ENCODE results near the gene ANAPC2.

Gene ANAPC2

DNA sequence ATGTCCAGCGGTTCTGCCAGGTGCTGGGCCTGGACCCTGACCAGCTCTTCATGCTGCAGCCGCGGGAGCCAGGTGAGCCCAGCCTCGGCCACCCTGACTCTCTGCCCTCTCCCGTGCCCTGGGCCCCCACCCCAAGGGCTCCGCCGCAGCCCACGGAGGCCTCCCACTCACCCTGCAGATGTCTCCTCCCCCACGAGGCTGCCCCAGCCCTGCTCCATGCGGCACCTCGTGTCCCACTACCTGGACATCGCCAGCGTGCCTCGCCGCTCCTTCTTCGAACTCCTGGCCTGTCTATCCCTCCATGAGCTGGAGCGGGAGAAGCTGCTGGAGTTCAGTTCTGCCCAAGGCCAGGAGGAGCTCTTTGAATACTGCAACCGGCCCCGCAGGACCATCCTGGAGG, 26.3 kb upstream of the ANAPC2 start:
- Histone ChIP-seq H3K4me3 (ENCODE audit: low read depth in 1 of 5, low read length in 5 of 5) (no peak overlapping the region), H3K27ac (ENCODE audit: low read depth, low read length) (no peak overlapping the region), H3K4me1 (ENCODE audit: control insufficient read depth in 5 of 5, insufficient read depth in 5 of 5, low read length in 5 of 5) (peaks cover 0 to 24% (median 18%) of the 10 kb centered on the region in 5 donors), H3K9ac (ENCODE audit: low read length in 5 of 5) (no peak overlapping the region), H3K27me3 (ENCODE audit: control insufficient read depth in 5 of 5, insufficient read depth in 4 of 5, low read length in 5 of 5) (no peaks in the 10 kb centered on the region), H3K36me3 (ENCODE audit: control insufficient read depth in 5 of 5, insufficient read depth in 5 of 5, low read length in 5 of 5) (peaks cover 0 to 16% (median 12%) of the 10 kb centered on the region in 5 donors), H3K9me3 (ENCODE audit: control insufficient read depth in 5 of 5, low read length in 5 of 5) (no peaks in the 10 kb centered on the region)

DNA sequence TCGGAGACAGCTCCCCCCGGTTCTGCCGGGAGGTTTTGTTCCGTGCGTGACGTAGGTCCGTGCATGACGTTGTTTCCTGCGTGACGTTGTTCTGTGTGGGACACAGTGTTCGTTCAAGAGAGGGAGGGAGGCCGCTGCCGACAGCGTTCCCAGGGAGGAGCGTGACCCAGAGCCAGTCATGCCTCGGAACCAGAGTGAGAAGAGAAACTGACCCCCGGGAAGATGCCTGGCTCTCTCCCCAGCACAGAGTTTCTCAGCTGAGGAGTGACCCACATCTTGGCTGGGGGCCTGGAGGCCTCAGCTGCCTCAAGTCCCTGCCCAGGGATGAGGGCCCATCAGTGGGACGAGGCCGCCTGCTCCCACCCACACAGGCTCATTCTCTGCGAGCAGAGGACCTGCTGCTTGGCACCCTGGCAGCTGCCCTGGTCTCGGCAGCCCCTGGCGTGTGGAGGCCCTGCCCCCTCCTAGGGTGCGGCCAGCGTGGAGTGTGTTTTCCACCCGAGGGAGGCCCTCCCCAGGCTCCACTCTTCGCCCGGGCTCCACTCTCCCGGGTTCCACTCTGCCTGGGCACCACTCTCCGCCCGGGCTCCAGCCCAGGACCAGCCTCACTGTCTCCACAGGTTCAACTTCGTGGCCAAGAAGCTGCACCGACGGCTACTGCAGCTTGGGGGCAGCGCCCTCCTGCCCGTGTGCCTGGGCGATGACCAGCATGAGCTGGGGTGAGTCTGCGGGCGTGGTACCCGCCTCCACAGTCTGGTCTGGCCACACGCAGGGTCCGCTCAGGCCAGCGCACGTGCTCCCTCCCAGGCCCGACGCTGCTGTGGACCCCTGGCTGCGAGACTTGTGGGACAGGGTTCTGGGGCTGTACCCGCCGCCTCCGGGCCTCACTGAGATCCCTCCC, 25.1 kb upstream of the ANAPC2 start:
- H3K4me1 ChIP-seq (ENCODE audit: control insufficient read depth in 5 of 5, insufficient read depth in 5 of 5, low read length in 5 of 5) = peaks cover 0 to 19% (median 17%) of the 10 kb centered on the region in 5 donors
- H3K9ac ChIP-seq (ENCODE audit: low read length in 5 of 5) = no peak overlapping the region
- no peaks in the 10 kb centered on the region for H3K27me3 ChIP-seq (ENCODE audit: control insufficient read depth in 5 of 5, insufficient read depth in 4 of 5, low read length in 5 of 5)
- H3K4me3 ChIP-seq (ENCODE audit: low read depth in 1 of 5, low read length in 5 of 5) = no peak overlapping the region
- H3K36me3 ChIP-seq (ENCODE audit: control insufficient read depth in 5 of 5, insufficient read depth in 5 of 5, low read length in 5 of 5) = peaks cover 0 to 22% (median 12%) of the 10 kb centered on the region in 5 donors
- no peak overlapping the region for H3K27ac ChIP-seq (ENCODE audit: low read depth, low read length)
- no peaks in the 10 kb centered on the region for H3K9me3 ChIP-seq (ENCODE audit: control insufficient read depth in 5 of 5, low read length in 5 of 5)

DNA sequence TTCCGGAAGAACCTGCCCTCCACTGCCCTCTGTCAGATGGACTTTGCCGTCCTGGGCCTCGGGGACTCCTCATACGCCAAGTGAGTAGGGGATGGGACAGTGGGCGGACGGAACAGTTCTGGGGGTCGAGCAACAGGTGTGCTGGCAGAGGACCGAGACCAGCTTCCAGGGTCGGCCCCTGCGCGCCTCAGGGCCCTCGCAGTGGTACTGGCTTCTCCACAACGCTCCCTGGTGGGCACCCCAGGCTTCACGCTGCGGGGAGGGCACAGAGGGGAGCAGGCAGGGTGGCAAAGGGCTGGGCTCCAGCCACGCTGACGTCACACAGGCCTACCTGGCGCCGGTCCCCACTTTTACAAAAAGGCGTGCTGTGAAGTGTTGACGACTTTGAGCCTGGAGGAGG, 24.2 kb upstream of the ANAPC2 start:
- Histone ChIP-seq H3K36me3 (ENCODE audit: control insufficient read depth in 5 of 5, insufficient read depth in 5 of 5, low read length in 5 of 5) (peaks cover 0 to 22% (median 12%) of the 10 kb centered on the region in 5 donors), H3K27ac (ENCODE audit: low read depth, low read length) (no peak overlapping the region), H3K9ac (ENCODE audit: low read length in 5 of 5) (no peak overlapping the region), H3K4me3 (ENCODE audit: low read depth in 1 of 5, low read length in 5 of 5) (no peak overlapping the region), H3K9me3 (ENCODE audit: control insufficient read depth in 5 of 5, low read length in 5 of 5) (no peaks in the 10 kb centered on the region), H3K4me1 (ENCODE audit: control insufficient read depth in 5 of 5, insufficient read depth in 5 of 5, low read length in 5 of 5) (peaks cover 0 to 10% (median 8%) of the 10 kb centered on the region in 5 donors), H3K27me3 (ENCODE audit: control insufficient read depth in 5 of 5, insufficient read depth in 4 of 5, low read length in 5 of 5) (no peaks in the 10 kb centered on the region)

DNA sequence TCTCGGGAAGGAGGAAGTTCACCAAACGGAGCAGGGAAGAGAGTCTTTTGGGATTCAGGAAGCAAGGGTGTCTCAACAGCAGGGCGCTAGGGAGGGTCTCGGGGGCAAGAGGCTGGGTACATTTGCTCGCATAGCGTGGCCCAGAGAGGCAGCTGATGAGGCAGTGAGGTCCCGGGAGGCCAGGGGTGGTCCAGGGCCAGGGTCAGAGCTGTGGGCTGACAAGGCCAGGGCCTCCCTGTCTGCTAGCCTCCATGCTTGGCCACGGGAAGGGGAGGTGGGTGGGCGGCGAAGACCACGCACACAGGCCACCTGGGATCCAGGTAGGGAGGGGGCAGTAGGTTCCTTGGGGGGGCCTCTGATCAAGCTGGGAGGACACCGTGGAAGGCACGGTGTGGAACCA, 23.2 kb upstream of the ANAPC2 start:
- H3K27me3 ChIP-seq (ENCODE audit: control insufficient read depth in 5 of 5, insufficient read depth in 4 of 5, low read length in 5 of 5) = no peaks in the 10 kb centered on the region
- no peaks in the 10 kb centered on the region for H3K9me3 ChIP-seq (ENCODE audit: control insufficient read depth in 5 of 5, low read length in 5 of 5)
- H3K4me1 ChIP-seq (ENCODE audit: control insufficient read depth in 5 of 5, insufficient read depth in 5 of 5, low read length in 5 of 5) = peaks cover 3 to 8% (median 5%) of the 10 kb centered on the region in 5 donors
- no peak overlapping the region for H3K4me3 ChIP-seq (ENCODE audit: low read depth in 1 of 5, low read length in 5 of 5)
- no peak overlapping the region for H3K9ac ChIP-seq (ENCODE audit: low read length in 5 of 5)
- peaks cover 0 to 20% (median 12%) of the 10 kb centered on the region in 5 donors for H3K36me3 ChIP-seq (ENCODE audit: control insufficient read depth in 5 of 5, insufficient read depth in 5 of 5, low read length in 5 of 5)
- H3K27ac ChIP-seq (ENCODE audit: low read depth, low read length) = no peak overlapping the region

DNA sequence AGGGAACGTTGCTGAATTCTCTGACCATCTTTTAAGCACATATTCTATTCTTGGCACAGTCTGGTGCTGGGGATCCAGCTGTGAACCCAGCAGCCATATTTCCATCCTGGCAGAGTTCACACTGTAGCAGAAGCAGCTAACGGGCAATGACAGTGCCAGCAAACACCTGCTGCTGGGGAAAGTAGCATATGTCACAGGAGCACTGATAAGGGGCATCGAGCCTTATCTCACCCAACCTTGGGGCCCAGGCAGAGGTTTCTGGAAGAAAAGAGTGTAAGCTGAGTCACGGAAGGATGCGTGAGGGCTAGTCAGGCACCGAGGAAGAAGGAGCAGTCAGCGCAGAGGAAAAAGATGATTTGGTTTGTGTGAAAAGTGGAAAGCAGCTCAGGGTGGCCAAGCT, 18.2 kb upstream of the ANAPC2 start:
- Histone ChIP-seq H3K4me1 (ENCODE audit: control insufficient read depth in 5 of 5, insufficient read depth in 5 of 5, low read length in 5 of 5) (peaks cover 16 to 45% (median 44%) of the 10 kb centered on the region in 5 donors), H3K36me3 (ENCODE audit: control insufficient read depth in 5 of 5, insufficient read depth in 5 of 5, low read length in 5 of 5) (peaks cover 0 to 7% (median 2%) of the 10 kb centered on the region in 5 donors), H3K9ac (ENCODE audit: low read length in 5 of 5) (peak overlapping the region in 3 of 5 donors; percentile 25 to 97 (median 94)), H3K27ac (ENCODE audit: low read depth, low read length) (no peak overlapping the region), H3K9me3 (ENCODE audit: control insufficient read depth in 5 of 5, low read length in 5 of 5) (no peaks in the 10 kb centered on the region), H3K27me3 (ENCODE audit: control insufficient read depth in 5 of 5, insufficient read depth in 4 of 5, low read length in 5 of 5) (no peaks in the 10 kb centered on the region), H3K4me3 (ENCODE audit: low read depth in 1 of 5, low read length in 5 of 5) (peak overlapping the region in 3 of 5 donors; percentile 83 to 97 (median 96))

DNA sequence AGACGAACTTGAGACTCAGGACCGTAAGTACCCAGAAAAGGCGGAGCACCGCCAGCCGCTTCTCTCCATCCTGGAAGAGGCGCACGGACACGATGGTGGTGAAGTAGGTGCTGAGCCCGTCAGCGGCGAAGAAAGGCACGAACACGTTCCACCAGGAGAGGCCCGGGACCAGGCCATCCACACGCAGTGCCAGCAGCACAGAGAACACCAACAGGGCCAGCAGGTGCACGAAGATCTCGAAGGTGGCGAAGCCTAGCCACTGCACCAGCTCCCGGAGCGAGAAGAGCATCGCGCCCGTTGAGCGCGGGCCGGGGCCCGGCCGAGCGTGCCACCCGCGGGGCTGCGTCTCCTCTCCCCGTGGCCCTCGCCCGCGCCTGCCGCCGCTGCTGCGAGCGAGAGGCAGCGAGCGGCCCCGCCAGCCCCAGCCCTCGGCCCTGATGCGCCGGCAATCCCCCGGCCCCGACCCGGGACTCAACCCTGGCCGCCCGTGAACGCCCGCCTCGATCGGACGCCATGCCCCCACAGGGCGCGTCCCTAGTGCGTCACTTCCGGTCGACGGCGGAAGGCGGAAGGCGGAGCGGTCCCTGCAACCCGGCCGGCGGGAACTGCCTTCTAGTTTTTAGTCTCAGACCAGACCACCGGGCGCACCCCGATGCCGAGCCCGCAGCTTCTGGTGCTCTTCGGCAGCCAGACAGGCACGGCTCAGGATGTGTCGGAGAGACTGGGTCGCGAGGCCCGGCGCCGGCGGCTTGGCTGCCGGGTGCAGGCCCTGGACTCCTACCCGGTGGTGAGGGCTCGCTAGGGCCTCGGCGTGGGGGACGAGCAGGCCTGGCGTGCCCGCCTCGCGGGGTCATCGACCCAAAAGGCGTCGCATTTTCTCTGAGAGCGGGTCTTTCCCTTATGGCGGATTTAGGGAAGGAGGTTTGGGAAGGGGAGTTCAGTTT, 17.0 kb upstream of the ANAPC2 start, which contains the start of the genes NDOR1 and TMEM203:
TSS of gene NDOR1 (plus strand) at position 575 of the 944 bp plus-strand sequence. CDS start at position 653, 78 bp downstream.
TSS of gene TMEM203 (minus strand) at position 523 of the 944 bp plus-strand sequence. CDS start at position 289, 234 bp downstream.
- H3K27ac ChIP-seq (ENCODE audit: low read depth, low read length) = peak within 1 kb of the TSS; percentile 78

DNA sequence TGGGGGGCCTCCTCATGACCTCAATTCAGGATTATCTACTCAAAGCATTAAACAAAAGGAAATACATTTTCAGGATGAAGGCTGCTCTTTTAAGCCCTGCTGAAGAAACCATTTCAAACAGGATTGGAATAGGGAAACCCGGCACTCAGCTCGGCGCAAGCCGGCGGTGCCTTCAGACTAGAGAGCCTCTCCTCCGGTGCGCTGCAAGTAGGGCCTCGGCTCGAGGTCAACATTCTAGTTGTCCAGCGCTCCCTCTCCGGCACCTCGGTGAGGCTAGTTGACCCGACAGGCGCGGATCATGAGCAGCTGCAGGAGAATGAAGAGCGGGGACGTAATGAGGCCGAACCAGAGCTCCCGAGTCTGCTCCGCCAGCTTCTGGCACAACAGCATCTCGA, 16.4 kb upstream of the ANAPC2 start:
- Histone ChIP-seq H3K9ac (ENCODE audit: low read length in 5 of 5) (peak overlapping the region; percentile 68 to 94 (median 92)), H3K27me3 (ENCODE audit: control insufficient read depth in 5 of 5, insufficient read depth in 4 of 5, low read length in 5 of 5) (no peaks in the 10 kb centered on the region), H3K27ac (ENCODE audit: low read depth, low read length) (peak overlapping the region; percentile 78), H3K9me3 (ENCODE audit: control insufficient read depth in 5 of 5, low read length in 5 of 5) (no peaks in the 10 kb centered on the region), H3K4me3 (ENCODE audit: low read depth in 1 of 5, low read length in 5 of 5) (peak overlapping the region; percentile 76 to 97 (median 96)), H3K4me1 (ENCODE audit: control insufficient read depth in 5 of 5, insufficient read depth in 5 of 5, low read length in 5 of 5) (peaks cover 16 to 55% (median 54%) of the 10 kb centered on the region in 5 donors), H3K36me3 (ENCODE audit: control insufficient read depth in 5 of 5, insufficient read depth in 5 of 5, low read length in 5 of 5) (peaks cover 0 to 7% (median 2%) of the 10 kb centered on the region in 5 donors)

More for the DNA sequence above, 17.0 kb upstream of the ANAPC2 start, which contains the start of the genes NDOR1 and TMEM203:
- no peaks in the 10 kb centered on the region for H3K9me3 ChIP-seq (ENCODE audit: control insufficient read depth in 5 of 5, low read length in 5 of 5)
- H3K4me1 ChIP-seq (ENCODE audit: control insufficient read depth in 5 of 5, insufficient read depth in 5 of 5, low read length in 5 of 5) = peaks cover 16 to 53% (median 51%) of the 10 kb centered on the region in 5 donors
- peak within 1 kb of the TSS; percentile 83 to 97 (median 96) for H3K4me3 ChIP-seq (ENCODE audit: low read depth in 1 of 5, low read length in 5 of 5)
- no peaks in the 10 kb centered on the region for H3K27me3 ChIP-seq (ENCODE audit: control insufficient read depth in 5 of 5, insufficient read depth in 4 of 5, low read length in 5 of 5)
- H3K36me3 ChIP-seq (ENCODE audit: control insufficient read depth in 5 of 5, insufficient read depth in 5 of 5, low read length in 5 of 5) = peaks cover 0 to 7% (median 2%) of the 10 kb centered on the region in 5 donors
- peak within 1 kb of the TSS; percentile 80 to 97 (median 92) for H3K9ac ChIP-seq (ENCODE audit: low read length in 5 of 5)

DNA sequence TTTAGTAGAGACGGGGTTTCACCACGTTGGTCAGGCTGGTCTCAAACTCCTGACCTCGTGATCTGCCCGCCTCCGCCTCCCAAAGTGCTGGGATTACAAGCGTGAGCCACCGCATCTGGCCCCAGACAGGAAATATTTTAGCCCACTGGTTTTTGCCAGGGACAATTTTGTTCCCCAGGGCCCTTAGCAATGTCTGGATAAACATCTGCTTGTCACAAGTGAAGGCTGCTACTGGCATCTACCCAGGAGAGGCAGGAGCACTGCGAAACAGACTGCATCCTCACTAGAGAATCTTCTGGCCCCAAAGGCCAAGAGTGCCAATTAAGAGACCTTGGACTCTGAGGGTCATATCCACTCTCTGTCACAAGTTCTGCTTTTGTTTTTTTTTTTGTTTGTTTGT, 14.6 kb upstream of the ANAPC2 start:
- H3K27me3 ChIP-seq (ENCODE audit: control insufficient read depth in 5 of 5, insufficient read depth in 4 of 5, low read length in 5 of 5) = no peaks in the 10 kb centered on the region
- peak overlapping the region in 1 of 5 donors; percentile 40 for H3K9ac ChIP-seq (ENCODE audit: low read length in 5 of 5)
- no peak overlapping the region for H3K4me3 ChIP-seq (ENCODE audit: low read depth in 1 of 5, low read length in 5 of 5)
- no peaks in the 10 kb centered on the region for H3K36me3 ChIP-seq (ENCODE audit: control insufficient read depth in 5 of 5, insufficient read depth in 5 of 5, low read length in 5 of 5)
- H3K27ac ChIP-seq (ENCODE audit: low read depth, low read length) = no peak overlapping the region
- H3K4me1 ChIP-seq (ENCODE audit: control insufficient read depth in 5 of 5, insufficient read depth in 5 of 5, low read length in 5 of 5) = peaks cover 16 to 72% (median 69%) of the 10 kb centered on the region in 5 donors
- H3K9me3 ChIP-seq (ENCODE audit: control insufficient read depth in 5 of 5, low read length in 5 of 5) = no peaks in the 10 kb centered on the region

DNA sequence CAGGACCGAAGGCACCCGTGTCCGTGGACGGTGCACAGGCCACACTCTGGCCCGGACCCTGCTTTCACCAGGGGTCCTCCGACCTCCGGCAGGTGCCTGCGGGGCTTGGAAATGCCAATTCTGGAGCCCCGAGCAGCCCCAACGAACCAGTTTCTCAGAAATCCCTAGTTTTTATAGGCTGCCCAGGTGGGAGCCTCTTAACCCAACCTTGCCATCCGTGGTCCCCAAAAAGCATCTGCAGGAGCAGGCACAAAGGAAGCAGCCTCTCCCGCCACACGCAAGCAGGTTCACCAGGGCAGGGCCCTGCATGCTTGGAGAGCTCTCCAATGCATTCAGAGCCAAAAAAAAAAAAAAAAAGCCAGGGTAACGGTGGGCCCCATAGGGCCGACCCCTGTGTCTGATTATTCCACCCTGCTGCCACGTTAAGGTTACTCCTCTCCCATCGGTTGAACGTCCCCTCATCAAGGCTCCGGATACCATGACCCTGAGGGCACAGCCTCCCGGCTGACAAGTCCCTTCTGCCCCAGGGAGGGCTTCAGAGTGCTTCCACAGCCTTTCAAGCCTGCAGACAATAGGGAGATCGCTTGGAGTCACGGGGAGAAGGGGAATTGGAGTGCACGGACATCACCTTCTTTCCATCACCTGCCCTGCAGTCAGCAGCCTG, 13.0 kb upstream of the ANAPC2 start:
- H3K9ac ChIP-seq (ENCODE audit: low read length in 5 of 5) = peak overlapping the region in 4 of 5 donors; percentile 43 to 77 (median 61)
- H3K4me1 ChIP-seq (ENCODE audit: control insufficient read depth in 5 of 5, insufficient read depth in 5 of 5, low read length in 5 of 5) = peaks cover 13 to 69% (median 66%) of the 10 kb centered on the region in 5 donors
- peak overlapping the region; percentile 59 to 92 (median 71) for H3K4me3 ChIP-seq (ENCODE audit: low read depth in 1 of 5, low read length in 5 of 5)

More for the DNA sequence above, 13.0 kb upstream of the ANAPC2 start:
- Histone ChIP-seq H3K27ac (ENCODE audit: low read depth, low read length) (peak overlapping the region; percentile 70), H3K36me3 (ENCODE audit: control insufficient read depth in 5 of 5, insufficient read depth in 5 of 5, low read length in 5 of 5) (no peaks in the 10 kb centered on the region), H3K27me3 (ENCODE audit: control insufficient read depth in 5 of 5, insufficient read depth in 4 of 5, low read length in 5 of 5) (no peaks in the 10 kb centered on the region), H3K9me3 (ENCODE audit: control insufficient read depth in 5 of 5, low read length in 5 of 5) (no peaks in the 10 kb centered on the region)
